ENCODE results near the gene XYLT1. TPM values are rescaled to one million over a fixed set of nuclear protein-coding genes. Genes with fewer than 3 reads are reported as not detected.

Gene XYLT1
- polyA plus RNA-seq, 1 donor (not counting 4 experiments of a cell fraction or from before 2014, with no cell fraction given): 4.4 TPM

DNA sequence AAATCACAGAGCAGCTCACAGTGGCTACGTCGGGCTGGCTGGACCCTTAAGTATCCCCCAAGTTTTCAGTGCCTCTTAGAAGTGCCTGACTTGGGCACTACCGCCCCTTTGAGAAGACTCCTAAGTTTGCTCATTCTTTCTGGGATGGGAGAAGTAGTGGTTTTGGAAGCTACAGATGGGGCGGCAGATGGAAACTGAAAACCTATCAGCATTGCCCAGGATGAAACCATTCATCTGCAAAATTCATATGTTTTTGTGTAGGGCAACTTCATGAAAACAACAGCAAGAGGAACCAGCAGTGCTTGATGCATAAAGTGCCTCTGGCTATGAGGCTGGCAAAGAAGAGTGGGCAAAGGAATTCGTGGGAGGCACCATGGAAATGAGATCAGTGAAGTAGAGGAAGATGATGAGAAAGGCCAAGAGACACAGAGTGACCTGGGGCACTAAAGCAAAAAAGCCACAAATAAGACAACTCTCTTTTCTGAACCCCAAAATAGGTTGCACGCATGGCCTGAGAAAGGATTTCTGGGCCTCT, 277.1 kb downstream of the XYLT1 start:
- Histone ChIP-seq H2AFZ (ENCODE audit: control insufficient read depth, low read length) (no peak overlapping the region), H3K4me2 (ENCODE audit: control insufficient read depth, extremely low read depth, insufficient read depth, low read depth, low read length) (no peak overlapping the region), H3K36me3 (ENCODE audit: control insufficient read depth in 2 of 2, extremely low read depth in 1 of 2, insufficient read depth in 2 of 2, low read length in 2 of 2) (peaks cover 0 to 5% of the 10 kb centered on the region in 2 experiments), H3K9me1 (ENCODE audit: control insufficient read depth, extremely low read depth, insufficient read depth, low read length) (no peaks in the 10 kb centered on the region), H3K9ac (ENCODE audit: control insufficient read depth, extremely low read depth, insufficient read depth, low read length) (no peak overlapping the region), H3K79me2 (ENCODE audit: control insufficient read depth, insufficient read depth, low read length) (no peaks in the 10 kb centered on the region), H3K27me3 (ENCODE audit: control insufficient read depth, extremely low read depth, insufficient read depth, low read length) (no peaks in the 10 kb centered on the region), H3K4me1 (ENCODE audit: control insufficient read depth, extremely low read depth, insufficient read depth, low read length) (no peaks in the 10 kb centered on the region), H4K20me1 (ENCODE audit: control insufficient read depth, extremely low read depth, insufficient read depth, low read length) (no peaks in the 10 kb centered on the region), H3K27ac (ENCODE audit: control insufficient read depth, insufficient read depth, low read length) (no peak overlapping the region), H3K9me3 (ENCODE audit: control insufficient read depth, low read depth, low read length) (no peaks in the 10 kb centered on the region), H3K4me3 (ENCODE audit: control insufficient read depth in 2 of 3, extremely low read depth in 1 of 3, insufficient read depth in 2 of 3, low read depth in 1 of 3, low read length in 3 of 3) (no peak overlapping the region)
- no peak for TF ChIP-seq EZH2 (IDR thresholded peaks at IDR 0.05; ENCODE audit: low read length)
- TF ChIP-seq, protein P1, sequence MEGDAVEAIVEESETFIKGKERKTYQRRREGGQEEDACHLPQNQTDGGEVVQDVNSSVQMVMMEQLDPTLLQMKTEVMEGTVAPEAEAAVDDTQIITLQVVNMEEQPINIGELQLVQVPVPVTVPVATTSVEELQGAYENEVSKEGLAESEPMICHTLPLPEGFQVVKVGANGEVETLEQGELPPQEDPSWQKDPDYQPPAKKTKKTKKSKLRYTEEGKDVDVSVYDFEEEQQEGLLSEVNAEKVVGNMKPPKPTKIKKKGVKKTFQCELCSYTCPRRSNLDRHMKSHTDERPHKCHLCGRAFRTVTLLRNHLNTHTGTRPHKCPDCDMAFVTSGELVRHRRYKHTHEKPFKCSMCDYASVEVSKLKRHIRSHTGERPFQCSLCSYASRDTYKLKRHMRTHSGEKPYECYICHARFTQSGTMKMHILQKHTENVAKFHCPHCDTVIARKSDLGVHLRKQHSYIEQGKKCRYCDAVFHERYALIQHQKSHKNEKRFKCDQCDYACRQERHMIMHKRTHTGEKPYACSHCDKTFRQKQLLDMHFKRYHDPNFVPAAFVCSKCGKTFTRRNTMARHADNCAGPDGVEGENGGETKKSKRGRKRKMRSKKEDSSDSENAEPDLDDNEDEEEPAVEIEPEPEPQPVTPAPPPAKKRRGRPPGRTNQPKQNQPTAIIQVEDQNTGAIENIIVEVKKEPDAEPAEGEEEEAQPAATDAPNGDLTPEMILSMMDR (optimal IDR thresholded peaks at IDR 0.05 in 1 of 3, IDR thresholded peaks at IDR 0.05 in 1 of 3, conservative IDR thresholded peaks at IDR 0.05 in 1 of 3; ENCODE audit: extremely low read depth in 1 of 3, insufficient read depth in 2 of 3, low read length in 3 of 3): no peak
- dilution Hi-C loops (cut with MboI; ENCODE audit: extremely low pct_ligation_motif_present, low sequenced_read_pairs): no loop called here
- FAIRE-seq (no peak), DNase-seq (ENCODE audit: low read depth, low spot score) (no peak)

DNA sequence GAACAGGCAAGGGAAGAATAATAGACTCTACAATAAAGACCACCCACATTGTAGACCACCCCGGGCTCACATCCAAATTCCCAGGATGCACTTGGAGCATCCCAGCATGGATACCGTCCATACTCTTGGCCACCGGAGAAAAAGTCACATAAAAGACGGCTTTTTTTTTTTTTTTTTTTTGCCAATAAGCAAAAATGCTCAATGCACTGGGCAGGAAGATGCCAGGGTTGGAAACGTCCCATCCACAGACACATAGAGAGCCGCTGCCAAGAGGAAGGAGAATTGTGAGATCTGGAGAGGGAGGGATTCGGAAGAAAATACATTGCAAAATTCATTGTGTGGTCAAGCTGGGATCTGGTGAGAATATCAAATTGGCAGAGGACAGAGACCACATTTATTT, 286.7 kb downstream of the XYLT1 start:
- H3K9ac ChIP-seq (ENCODE audit: control insufficient read depth, extremely low read depth, insufficient read depth, low read length): no peak overlapping the region
- H3K4me1 ChIP-seq (ENCODE audit: control insufficient read depth, extremely low read depth, insufficient read depth, low read length): no peaks in the 10 kb centered on the region
- no peaks in the 10 kb centered on the region for H3K36me3 ChIP-seq (ENCODE audit: control insufficient read depth in 2 of 2, extremely low read depth in 1 of 2, insufficient read depth in 2 of 2, low read length in 2 of 2)
- H3K79me2 ChIP-seq (ENCODE audit: control insufficient read depth, insufficient read depth, low read length): no peaks in the 10 kb centered on the region
- no peak overlapping the region for H3K27ac ChIP-seq (ENCODE audit: control insufficient read depth, insufficient read depth, low read length)
- DNase-seq (ENCODE audit: low read depth, low spot score): no peak
- no peaks in the 10 kb centered on the region for H4K20me1 ChIP-seq (ENCODE audit: control insufficient read depth, extremely low read depth, insufficient read depth, low read length)
- dilution Hi-C loops (cut with MboI; ENCODE audit: extremely low pct_ligation_motif_present, low sequenced_read_pairs): no loop called here
- TF ChIP-seq, protein P1 (optimal IDR thresholded peaks at IDR 0.05 in 1 of 3, IDR thresholded peaks at IDR 0.05 in 1 of 3, conservative IDR thresholded peaks at IDR 0.05 in 1 of 3; ENCODE audit: extremely low read depth in 1 of 3, insufficient read depth in 2 of 3, low read length in 3 of 3): no peak
- TF ChIP-seq EZH2 (IDR thresholded peaks at IDR 0.05; ENCODE audit: low read length): no peak
- no peak overlapping the region for H2AFZ ChIP-seq (ENCODE audit: control insufficient read depth, low read length)
- H3K27me3 ChIP-seq (ENCODE audit: control insufficient read depth, extremely low read depth, insufficient read depth, low read length): no peaks in the 10 kb centered on the region
- no peak for FAIRE-seq
- no peaks in the 10 kb centered on the region for H3K9me1 ChIP-seq (ENCODE audit: control insufficient read depth, extremely low read depth, insufficient read depth, low read length)
- H3K4me3 ChIP-seq (ENCODE audit: control insufficient read depth in 2 of 3, extremely low read depth in 1 of 3, insufficient read depth in 2 of 3, low read depth in 1 of 3, low read length in 3 of 3): no peak overlapping the region
- H3K9me3 ChIP-seq (ENCODE audit: control insufficient read depth, low read depth, low read length): no peaks in the 10 kb centered on the region
- H3K4me2 ChIP-seq (ENCODE audit: control insufficient read depth, extremely low read depth, insufficient read depth, low read depth, low read length): no peak overlapping the region
